Stimulated activated naive CD4-positive, alpha-beta T cell (primary cell): ENCODE measurements around the gene TTC7B.

ENCODE experiments used
- DNase-seq, 6 experiments: peaks; one replicate each; lab custom pipeline; 2025; lab: John Stamatoyannopoulos, UW

Gene TTC7B

GRCh38 chr14:90558983-90559590 lies 257.1 kb downstream of the TTC7B start:
- DNase-seq = no peak

GRCh38 chr14:90558041-90558982 lies 257.9 kb downstream of the TTC7B start:
- DNase-seq = no peak

GRCh38 chr14:90557516-90557915 lies 258.7 kb downstream of the TTC7B start:
- no peak for DNase-seq

- DNase-seq = no peak
Measured at GRCh38 chr14:90556666-90557450, 259.4 kb downstream of the TTC7B start.

- DNase-seq = no peak
Measured at GRCh38 chr14:90556012-90556477, 260.2 kb downstream of the TTC7B start.

GRCh38 chr14:90555126-90556011 lies 260.9 kb downstream of the TTC7B start:
- DNase-seq = no peak

- no peak for DNase-seq
Measured at GRCh38 chr14:90554341-90554740, 261.9 kb downstream of the TTC7B start.

GRCh38 chr14:90553921-90554336 lies 262.3 kb downstream of the TTC7B start:
- no peak for DNase-seq

- DNase-seq = no peak
Measured at GRCh38 chr14:90553298-90553920, 262.8 kb downstream of the TTC7B start.

- no peak for DNase-seq
Measured at GRCh38 chr14:90552465-90553297, 263.5 kb downstream of the TTC7B start.

- DNase-seq = no peak
Measured at GRCh38 chr14:90551733-90552464, 264.3 kb downstream of the TTC7B start.

GRCh38 chr14:90551070-90551704 lies 265.0 kb downstream of the TTC7B start:
- no peak for DNase-seq

- no peak for DNase-seq
Measured at GRCh38 chr14:90549794-90550641, 266.2 kb downstream of the TTC7B start.

GRCh38 chr14:90548455-90548854 lies 267.8 kb downstream of the TTC7B start:
- no peak for DNase-seq

- no peak for DNase-seq
Measured at GRCh38 chr14:90547968-90548367, 268.3 kb downstream of the TTC7B start.

GRCh38 chr14:90547250-90547649 lies 269.0 kb downstream of the TTC7B start:
- DNase-seq = no peak

- no peak for DNase-seq
Measured at GRCh38 chr14:90546767-90547166, 269.5 kb downstream of the TTC7B start.
